ENCODE data around the gene TP53I11. TPM values are rescaled to one million over a fixed set of nuclear protein-coding genes. Genes with fewer than 3 reads are reported as not detected.

The TP53I11 gene
- total and polyA plus RNA-seq, 2 donors (not counting 3 experiments of a cell fraction or from before 2014, with no cell fraction given): 31.5 to 79.4 TPM

DNA sequence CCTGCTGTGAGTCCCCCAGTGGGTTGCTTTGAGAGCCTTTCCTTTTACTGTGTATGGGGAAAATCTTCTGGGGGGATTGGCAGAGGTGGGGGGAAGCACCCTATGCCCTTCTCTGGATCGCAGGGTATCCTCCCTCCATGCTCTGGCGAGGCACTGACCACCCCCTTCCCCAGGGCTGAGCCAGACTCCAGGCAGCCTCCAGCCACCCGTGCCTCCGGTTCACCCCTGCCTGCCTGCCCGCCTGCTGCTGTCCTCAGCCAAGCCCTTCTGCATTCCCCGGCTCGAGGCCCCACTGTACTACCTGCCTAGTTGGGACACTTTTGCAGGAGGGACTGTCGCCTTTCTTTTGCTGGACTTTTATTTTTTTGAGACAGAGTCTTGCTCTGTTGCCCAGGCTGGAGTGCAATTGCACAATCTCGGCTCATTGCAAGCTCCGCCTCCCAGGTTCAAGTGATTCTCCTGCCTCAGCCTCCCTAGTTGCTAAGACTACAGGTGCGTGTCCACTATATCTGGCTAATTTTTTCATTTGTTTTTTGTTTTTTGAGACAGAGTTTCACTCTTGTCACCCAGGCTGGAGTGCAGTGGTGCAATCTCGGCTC lies 23.8 kb upstream of the TP53I11 start:
- H2AFZ ChIP-seq (ENCODE audit: low read depth, low read length): no peak overlapping the region
- H3K36me3 ChIP-seq (ENCODE audit: control insufficient read depth in 2 of 2, extremely low read depth in 1 of 2, insufficient read depth in 2 of 2, low read length in 2 of 2): no peaks in the 10 kb centered on the region
- FAIRE-seq (no peak), DNase-seq (ENCODE audit: low read depth, low spot score) (no peak)
- no peaks in the 10 kb centered on the region for H3K9me3 ChIP-seq (replicated peaks; ENCODE audit: control insufficient read depth, insufficient read depth, low read length)
- dilution Hi-C loops (cut with MboI; ENCODE audit: extremely low pct_ligation_motif_present, low sequenced_read_pairs) (no loop called here), intact Hi-C loops (cut with micrococcal nuclease) (no loop called here)
- peaks cover 0 to 3% of the 10 kb centered on the region in 2 experiments for H3K27me3 ChIP-seq (ENCODE audit: control insufficient read depth in 2 of 2, insufficient read depth in 2 of 2, low read length in 2 of 2)
- H3K4me1 ChIP-seq (ENCODE audit: control insufficient read depth, extremely low read depth, insufficient read depth, low read length): peaks cover 25% of the 10 kb centered on the region
- TF ChIP-seq POLR2AphosphoS5 (IDR thresholded peaks at IDR 0.05; ENCODE audit: insufficient read depth, low read depth, low read length): no peak
- TF ChIP-seq GATA2 (IDR thresholded peaks at IDR 0.05; ENCODE audit: insufficient read depth, insufficient read length, low read depth, low read length): no peak
- no peak for TF ChIP-seq POLR2A (IDR thresholded peaks at IDR 0.05; ENCODE audit: low read depth, low read length)
- TF ChIP-seq EZH2 (IDR thresholded peaks at IDR 0.05; ENCODE audit: borderline replicate concordance, low read depth, low read length, severe bottlenecking): no peak
- no peak for TF ChIP-seq JUN (IDR thresholded peaks at IDR 0.05; ENCODE audit: borderline replicate concordance, insufficient read depth, insufficient read length, low read depth)
- no peak for TF ChIP-seq MYC (IDR thresholded peaks at IDR 0.05; ENCODE audit: low read depth, low read length)
- TF ChIP-seq, protein P1, sequence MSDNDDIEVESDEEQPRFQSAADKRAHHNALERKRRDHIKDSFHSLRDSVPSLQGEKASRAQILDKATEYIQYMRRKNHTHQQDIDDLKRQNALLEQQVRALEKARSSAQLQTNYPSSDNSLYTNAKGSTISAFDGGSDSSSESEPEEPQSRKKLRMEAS (IDR thresholded peaks at IDR 0.05; ENCODE audit: insufficient read depth, insufficient read length): no peak
- TF ChIP-seq, protein P2, sequence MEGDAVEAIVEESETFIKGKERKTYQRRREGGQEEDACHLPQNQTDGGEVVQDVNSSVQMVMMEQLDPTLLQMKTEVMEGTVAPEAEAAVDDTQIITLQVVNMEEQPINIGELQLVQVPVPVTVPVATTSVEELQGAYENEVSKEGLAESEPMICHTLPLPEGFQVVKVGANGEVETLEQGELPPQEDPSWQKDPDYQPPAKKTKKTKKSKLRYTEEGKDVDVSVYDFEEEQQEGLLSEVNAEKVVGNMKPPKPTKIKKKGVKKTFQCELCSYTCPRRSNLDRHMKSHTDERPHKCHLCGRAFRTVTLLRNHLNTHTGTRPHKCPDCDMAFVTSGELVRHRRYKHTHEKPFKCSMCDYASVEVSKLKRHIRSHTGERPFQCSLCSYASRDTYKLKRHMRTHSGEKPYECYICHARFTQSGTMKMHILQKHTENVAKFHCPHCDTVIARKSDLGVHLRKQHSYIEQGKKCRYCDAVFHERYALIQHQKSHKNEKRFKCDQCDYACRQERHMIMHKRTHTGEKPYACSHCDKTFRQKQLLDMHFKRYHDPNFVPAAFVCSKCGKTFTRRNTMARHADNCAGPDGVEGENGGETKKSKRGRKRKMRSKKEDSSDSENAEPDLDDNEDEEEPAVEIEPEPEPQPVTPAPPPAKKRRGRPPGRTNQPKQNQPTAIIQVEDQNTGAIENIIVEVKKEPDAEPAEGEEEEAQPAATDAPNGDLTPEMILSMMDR (IDR thresholded peaks at IDR 0.05; ENCODE audit: extremely low read depth in 1 of 2, insufficient read depth in 1 of 2, low read depth in 1 of 2, low read length in 2 of 2): no peak
- TF ChIP-seq FOS (IDR thresholded peaks at IDR 0.05; ENCODE audit: borderline replicate concordance, insufficient read depth, low read length): no peak
- H3K27ac ChIP-seq (ENCODE audit: insufficient read depth, low read depth, low read length): no peak overlapping the region
- POLR2A ChIA-PET: no interaction called here
- H3K9me1 ChIP-seq (replicated peaks; ENCODE audit: control insufficient read depth, extremely low read depth, insufficient read depth, low read length): no peaks in the 10 kb centered on the region
- no peak overlapping the region for H3K9ac ChIP-seq (replicated peaks; ENCODE audit: extremely low read depth, insufficient read depth, low read length)
- H4K20me1 ChIP-seq (replicated peaks; ENCODE audit: control insufficient read depth, extremely low read depth, insufficient read depth, low read length): no peaks in the 10 kb centered on the region
- CTCF ChIA-PET: no interaction called here
- no TSS peak for BruUV-seq (replicated peaks)
- H3K4me3 ChIP-seq (replicated peaks in 1 of 3; ENCODE audit: insufficient read depth in 1 of 3, low read depth in 1 of 3, low read length in 3 of 3): no peak overlapping the region
- no peaks in the 10 kb centered on the region for H3K79me2 ChIP-seq (ENCODE audit: control insufficient read depth, insufficient read depth, low read length)
- no peak overlapping the region for H3K4me2 ChIP-seq (ENCODE audit: insufficient read depth, low read length)

All from endothelial cell of umbilical vein (primary cell).